OCI-LY7 (cell line): ENCODE measurements around the gene TEAD2.

Experiments
- EZH2phosphoT487 ChIP-seq: fragments of 200-600 bp; sonication (generic); IDR thresholded peaks from 2 replicates; pipeline ENCODE4 v1.6.1; 2018; ENCODE audit warnings: low read depth, borderline replicate concordance, mild to moderate bottlenecking, mixed run types, antibody characterized with exemption, low read length, moderate library complexity, mixed read lengths
- TF ChIP-seq, protein P1 (sequence below): fragments of 200-600 bp; sonication (generic); conservative IDR thresholded peaks from 2 replicates; pipeline ENCODE4 v1.5.1; 2014; ENCODE audit warnings: mild to moderate bottlenecking, antibody characterized with exemption, low read length, moderate library complexity, mixed read lengths

DNA sequence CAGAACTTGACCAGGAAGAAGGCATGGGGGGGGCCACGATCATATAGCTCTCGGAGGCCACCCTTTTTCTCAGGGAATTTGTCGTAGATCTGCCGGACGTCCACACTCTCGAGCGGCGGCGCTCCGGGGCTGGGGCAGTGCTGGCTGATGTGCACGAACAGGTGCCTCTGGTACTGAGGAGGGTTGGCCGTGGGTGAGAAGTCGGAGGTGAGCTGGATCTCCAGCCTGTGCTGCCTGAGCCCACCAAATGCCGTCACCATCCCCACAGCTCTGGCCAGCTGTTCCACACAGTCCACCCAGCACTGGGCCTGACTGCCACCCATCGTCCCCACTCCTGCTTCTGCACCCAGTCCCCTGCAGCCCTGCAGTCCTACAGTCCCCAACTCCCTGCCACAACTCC lies 15.0 kb downstream of the TEAD2 start:
- TF ChIP-seq, protein P1, sequence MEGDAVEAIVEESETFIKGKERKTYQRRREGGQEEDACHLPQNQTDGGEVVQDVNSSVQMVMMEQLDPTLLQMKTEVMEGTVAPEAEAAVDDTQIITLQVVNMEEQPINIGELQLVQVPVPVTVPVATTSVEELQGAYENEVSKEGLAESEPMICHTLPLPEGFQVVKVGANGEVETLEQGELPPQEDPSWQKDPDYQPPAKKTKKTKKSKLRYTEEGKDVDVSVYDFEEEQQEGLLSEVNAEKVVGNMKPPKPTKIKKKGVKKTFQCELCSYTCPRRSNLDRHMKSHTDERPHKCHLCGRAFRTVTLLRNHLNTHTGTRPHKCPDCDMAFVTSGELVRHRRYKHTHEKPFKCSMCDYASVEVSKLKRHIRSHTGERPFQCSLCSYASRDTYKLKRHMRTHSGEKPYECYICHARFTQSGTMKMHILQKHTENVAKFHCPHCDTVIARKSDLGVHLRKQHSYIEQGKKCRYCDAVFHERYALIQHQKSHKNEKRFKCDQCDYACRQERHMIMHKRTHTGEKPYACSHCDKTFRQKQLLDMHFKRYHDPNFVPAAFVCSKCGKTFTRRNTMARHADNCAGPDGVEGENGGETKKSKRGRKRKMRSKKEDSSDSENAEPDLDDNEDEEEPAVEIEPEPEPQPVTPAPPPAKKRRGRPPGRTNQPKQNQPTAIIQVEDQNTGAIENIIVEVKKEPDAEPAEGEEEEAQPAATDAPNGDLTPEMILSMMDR, result no peak
- TF ChIP-seq EZH2phosphoT487, result no peak
